ENCODE measurements around the gene TNNT2. TPM values are rescaled to one million over a fixed set of nuclear protein-coding genes. Genes with fewer than 3 reads are reported as not detected.
A peak's percentile ranks its signal among the peaks of the same experiment; 100 is the strongest.

TNNT2 gene
- total RNA-seq, 2 experiments from 2014 or later = not detected

DNA sequence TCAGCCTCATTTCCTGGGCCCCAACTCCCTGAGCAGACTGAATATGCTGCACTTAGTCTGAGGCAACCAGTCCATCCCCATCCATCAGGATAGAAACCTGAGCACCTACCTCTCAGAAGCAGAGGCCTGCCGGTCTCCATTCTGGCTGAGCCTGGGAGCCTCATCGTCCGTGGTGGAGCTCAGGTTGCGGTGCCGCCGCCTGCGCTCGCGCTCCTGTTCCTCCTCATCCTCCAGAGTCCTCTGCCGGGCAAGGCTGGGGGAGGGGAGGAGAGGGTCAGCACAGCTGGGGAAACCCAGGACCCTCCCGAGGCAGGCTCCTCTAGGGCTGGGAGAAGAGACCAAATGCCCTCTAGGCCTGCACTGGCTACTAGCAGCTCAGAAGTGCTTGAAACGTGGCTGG lies 11.6 kb upstream of the TNNT2 start:
- Histone ChIP-seq H3K4me1 (ENCODE audit: insufficient read depth, low read length, poor library complexity, severe bottlenecking) (no peaks in the 10 kb centered on the region), H3K4me3 (ENCODE audit: low read depth, low read length, poor library complexity, severe bottlenecking) (no peak overlapping the region), H3K27ac (ENCODE audit: low read depth, low read length, poor library complexity, severe bottlenecking) (no peak overlapping the region), H3K79me2 (ENCODE audit: insufficient read depth, low read depth, low read length) (no peaks in the 10 kb centered on the region), H2AFZ (ENCODE audit: low read length) (no peak overlapping the region), H3K4me2 (ENCODE audit: low read length) (no peak overlapping the region), H4K20me1 (ENCODE audit: insufficient read depth, low read length) (no peaks in the 10 kb centered on the region), H3K36me3 (ENCODE audit: insufficient read depth, low read length) (no peaks in the 10 kb centered on the region), H3K9me3 (ENCODE audit: low read length) (no peaks in the 10 kb centered on the region), H3K9me2 (ENCODE audit: insufficient read depth, low read length) (no peaks in the 10 kb centered on the region)
- ChIA-PET CTCF (ENCODE audit: unreplicated experiment) (no interaction called here), POLR2A (interaction anchor here (0.5 to 1.0 kb wide), 2 partner anchors 8 to 45 kb away, joined by 4 read pairs; no protein-coding TSS in a partner anchor)
- intact Hi-C loops (cut with micrococcal nuclease; ENCODE audit: unreplicated experiment) = no loop called here
- DNase-seq (ENCODE audit: low spot score) = no peak
- no TSS peak for BruUV-seq (replicated peaks)
- no peak for TF ChIP-seq EZH2phosphoT487 (IDR thresholded peaks at IDR 0.05; ENCODE audit: borderline replicate concordance, low read depth, low read length)
- TF ChIP-seq, protein P1, sequence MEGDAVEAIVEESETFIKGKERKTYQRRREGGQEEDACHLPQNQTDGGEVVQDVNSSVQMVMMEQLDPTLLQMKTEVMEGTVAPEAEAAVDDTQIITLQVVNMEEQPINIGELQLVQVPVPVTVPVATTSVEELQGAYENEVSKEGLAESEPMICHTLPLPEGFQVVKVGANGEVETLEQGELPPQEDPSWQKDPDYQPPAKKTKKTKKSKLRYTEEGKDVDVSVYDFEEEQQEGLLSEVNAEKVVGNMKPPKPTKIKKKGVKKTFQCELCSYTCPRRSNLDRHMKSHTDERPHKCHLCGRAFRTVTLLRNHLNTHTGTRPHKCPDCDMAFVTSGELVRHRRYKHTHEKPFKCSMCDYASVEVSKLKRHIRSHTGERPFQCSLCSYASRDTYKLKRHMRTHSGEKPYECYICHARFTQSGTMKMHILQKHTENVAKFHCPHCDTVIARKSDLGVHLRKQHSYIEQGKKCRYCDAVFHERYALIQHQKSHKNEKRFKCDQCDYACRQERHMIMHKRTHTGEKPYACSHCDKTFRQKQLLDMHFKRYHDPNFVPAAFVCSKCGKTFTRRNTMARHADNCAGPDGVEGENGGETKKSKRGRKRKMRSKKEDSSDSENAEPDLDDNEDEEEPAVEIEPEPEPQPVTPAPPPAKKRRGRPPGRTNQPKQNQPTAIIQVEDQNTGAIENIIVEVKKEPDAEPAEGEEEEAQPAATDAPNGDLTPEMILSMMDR (conservative IDR thresholded peaks at IDR 0.05; ENCODE audit: low read length) = no peak

DNA sequence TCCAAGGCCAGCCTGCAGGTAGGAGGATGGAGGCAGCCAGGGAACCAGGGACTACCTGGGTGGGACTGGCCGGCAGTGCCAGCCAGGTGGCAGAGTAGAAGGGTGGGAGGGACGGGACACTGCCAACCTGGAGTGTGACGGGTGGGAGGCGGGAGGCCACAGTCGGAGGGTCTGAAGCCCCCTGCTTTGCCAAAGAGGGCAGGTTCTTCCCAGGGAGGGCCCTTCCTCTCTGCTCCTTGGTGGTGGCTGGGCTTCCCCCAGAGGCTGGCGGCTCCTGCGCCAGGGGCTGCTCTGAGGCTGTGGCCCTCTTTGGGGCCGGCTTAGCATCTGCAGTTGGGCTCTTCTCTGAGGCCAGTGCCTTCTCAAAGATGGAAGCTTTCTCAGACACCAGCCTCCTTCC lies 8.7 kb upstream of the TNNT2 start:
- H3K9me2 ChIP-seq (ENCODE audit: insufficient read depth, low read length) = no peaks in the 10 kb centered on the region
- no peaks in the 10 kb centered on the region for H3K4me1 ChIP-seq (ENCODE audit: insufficient read depth, low read length, poor library complexity, severe bottlenecking)
- no peak overlapping the region for H3K4me2 ChIP-seq (ENCODE audit: low read length)
- H3K79me2 ChIP-seq (ENCODE audit: insufficient read depth, low read depth, low read length) = no peaks in the 10 kb centered on the region
- CTCF ChIA-PET (ENCODE audit: unreplicated experiment) = no interaction called here
- H3K27ac ChIP-seq (ENCODE audit: low read depth, low read length, poor library complexity, severe bottlenecking) = no peak overlapping the region
- intact Hi-C loops (cut with micrococcal nuclease; ENCODE audit: unreplicated experiment) = no loop called here
- no peak for DNase-seq (ENCODE audit: low spot score)
- no TSS peak for BruUV-seq (replicated peaks)
- TF ChIP-seq, protein P1 (conservative IDR thresholded peaks at IDR 0.05; ENCODE audit: low read length) = no peak
- TF ChIP-seq EZH2phosphoT487 (IDR thresholded peaks at IDR 0.05; ENCODE audit: borderline replicate concordance, low read depth, low read length) = no peak
- POLR2A ChIA-PET = no interaction called here
- no peaks in the 10 kb centered on the region for H4K20me1 ChIP-seq (ENCODE audit: insufficient read depth, low read length)
- H3K4me3 ChIP-seq (ENCODE audit: low read depth, low read length, poor library complexity, severe bottlenecking) = no peak overlapping the region
- H3K36me3 ChIP-seq (ENCODE audit: insufficient read depth, low read length) = no peaks in the 10 kb centered on the region
- H2AFZ ChIP-seq (ENCODE audit: low read length) = no peak overlapping the region
- no peaks in the 10 kb centered on the region for H3K9me3 ChIP-seq (ENCODE audit: low read length)

DNA sequence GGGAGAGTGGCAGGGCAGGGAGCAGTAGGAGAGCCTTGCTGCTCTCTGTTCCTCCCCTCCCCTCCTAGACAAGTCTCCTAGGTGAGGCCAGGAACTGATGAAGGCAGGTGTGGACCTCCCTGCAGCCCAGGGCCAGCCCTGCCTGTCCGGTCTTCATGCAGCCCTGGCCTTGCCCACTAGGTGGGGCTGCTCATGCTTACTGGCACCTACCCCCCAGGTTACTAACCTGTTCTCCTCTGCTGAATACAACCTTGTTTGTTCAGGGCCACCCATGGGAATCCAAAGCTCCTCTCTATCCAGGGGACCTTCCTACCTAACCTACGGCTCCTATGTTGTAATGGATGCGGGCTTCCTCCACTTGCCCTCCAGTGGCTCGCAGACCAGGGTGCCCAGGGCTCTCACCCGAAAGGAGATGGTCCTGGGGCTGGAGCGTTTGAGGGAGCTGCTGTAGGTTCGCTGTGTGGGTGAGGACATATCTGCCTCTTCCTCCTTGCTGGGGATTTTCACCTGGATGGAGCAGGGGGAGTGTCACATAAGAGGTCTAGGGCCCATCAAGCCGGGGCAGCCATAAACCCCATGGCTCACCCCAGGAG lies 7.9 kb upstream of the TNNT2 start:
- H4K20me1 ChIP-seq (ENCODE audit: insufficient read depth, low read length) = no peaks in the 10 kb centered on the region
- DNase-seq (ENCODE audit: low spot score) = peak; percentile 63
- H3K9me2 ChIP-seq (ENCODE audit: insufficient read depth, low read length) = no peaks in the 10 kb centered on the region
- ChIA-PET CTCF (ENCODE audit: unreplicated experiment) (interaction anchor here (1.0 kb wide), 1 partner anchor 24 kb away, joined by 3 read pairs; no protein-coding TSS in a partner anchor), POLR2A (no interaction called here)
- BruUV-seq (replicated peaks) = no TSS peak
- no peaks in the 10 kb centered on the region for H3K9me3 ChIP-seq (ENCODE audit: low read length)
- intact Hi-C loops (cut with micrococcal nuclease; ENCODE audit: unreplicated experiment) = loop anchor here (1.0 kb wide), 2 partner anchors 23 to 128 kb away; no protein-coding TSS in a partner anchor
- no peak overlapping the region for H2AFZ ChIP-seq (ENCODE audit: low read length)
- no peaks in the 10 kb centered on the region for H3K79me2 ChIP-seq (ENCODE audit: insufficient read depth, low read depth, low read length)
- no peak overlapping the region for H3K27ac ChIP-seq (ENCODE audit: low read depth, low read length, poor library complexity, severe bottlenecking)
- TF ChIP-seq EZH2phosphoT487 (IDR thresholded peaks at IDR 0.05; ENCODE audit: borderline replicate concordance, low read depth, low read length) = no peak
- TF ChIP-seq, protein P1 (conservative IDR thresholded peaks at IDR 0.05; ENCODE audit: low read length) = peak; percentile 89
- H3K36me3 ChIP-seq (ENCODE audit: insufficient read depth, low read length) = no peaks in the 10 kb centered on the region
- H3K4me2 ChIP-seq (ENCODE audit: low read length) = no peak overlapping the region
- H3K4me3 ChIP-seq (ENCODE audit: low read depth, low read length, poor library complexity, severe bottlenecking) = no peak overlapping the region
- no peaks in the 10 kb centered on the region for H3K4me1 ChIP-seq (ENCODE audit: insufficient read depth, low read length, poor library complexity, severe bottlenecking)
